GM18870 (cell line): Measurements from ENCODE around the gene ANXA11.

ENCODE experiments used
- ATAC-seq: cut with Tn5 transposase; IDR thresholded peaks from one replicate; pipeline ENCODE4 v1.9.1; 2021; ENCODE audit warnings: moderate library complexity; ENCODE audit not compliant: unreplicated experiment

The ANXA11 gene

GRCh38 chr10:80167471-80168161, 37.7 kb downstream of the ANXA11 start:
- ATAC-seq, result no peak

DNA sequence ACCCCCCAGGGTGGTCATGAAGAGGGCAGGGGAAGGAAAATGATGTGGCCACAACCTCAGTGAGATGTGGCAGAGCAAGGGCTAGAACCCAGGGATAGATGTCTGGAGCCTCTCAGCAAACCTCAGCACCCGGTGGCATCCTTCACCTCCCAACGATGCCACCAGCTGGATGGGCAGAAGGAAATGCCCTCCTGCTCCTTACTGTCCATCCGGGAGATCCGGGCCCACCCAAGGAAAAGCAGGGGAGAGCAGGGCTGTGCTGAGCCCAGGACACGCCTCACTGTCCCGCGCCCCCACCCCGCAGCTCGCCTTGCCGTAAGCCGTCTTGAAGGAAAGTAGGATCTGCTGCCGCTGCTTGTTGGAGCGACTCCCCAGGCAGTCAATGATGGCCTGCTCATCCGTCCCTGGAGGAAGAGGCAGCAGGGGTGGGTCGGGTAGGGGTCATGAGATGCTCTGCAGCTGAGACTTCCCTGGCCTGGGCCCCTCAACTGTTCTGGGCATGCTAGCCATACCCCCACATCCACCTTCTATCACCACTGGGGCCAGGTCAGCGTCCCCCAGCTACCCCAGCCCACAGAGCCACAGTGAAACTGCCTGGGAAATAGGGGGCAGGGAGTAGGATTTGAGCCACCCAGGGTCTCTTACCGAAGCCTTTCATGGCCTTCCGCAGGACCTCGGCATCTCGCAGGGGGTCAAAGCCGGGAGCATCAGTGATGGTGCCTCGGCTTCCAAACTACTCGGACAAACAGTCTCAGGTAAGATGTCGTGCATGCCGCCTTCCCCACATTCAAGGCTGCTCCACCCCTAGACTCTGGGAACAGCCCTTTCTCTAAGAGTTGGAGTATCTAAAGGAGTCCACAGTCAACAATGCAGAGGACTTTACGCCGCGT, 38.5 kb downstream of the ANXA11 start:
- ATAC-seq, result no peak

DNA sequence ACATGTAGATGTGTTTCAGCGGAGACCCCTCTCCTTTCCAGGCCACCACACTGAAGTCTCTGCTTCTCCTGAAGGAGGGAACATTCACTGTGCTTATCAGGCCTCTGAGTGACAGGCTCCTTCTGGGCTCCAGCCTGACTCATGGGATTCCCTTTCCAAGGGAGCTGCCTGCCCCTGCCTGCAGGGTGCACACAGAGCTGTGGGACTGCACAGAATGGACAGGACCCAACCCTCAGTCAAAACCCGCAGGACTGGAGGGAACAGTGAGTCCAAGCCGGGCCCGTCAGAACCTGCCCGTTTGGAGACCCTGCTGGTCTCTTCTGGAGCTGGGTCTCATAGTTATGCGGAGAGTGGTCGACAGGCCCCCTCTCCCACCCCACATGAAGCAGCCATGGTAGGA, 40.2 kb downstream of the ANXA11 start:
- ATAC-seq, result no peak

- no peak for ATAC-seq
Observed at GRCh38 chr10:80164596-80164995, 40.7 kb downstream of the ANXA11 start.

GRCh38 chr10:80163741-80164341, 41.5 kb downstream of the ANXA11 start:
- ATAC-seq, result no peak

DNA sequence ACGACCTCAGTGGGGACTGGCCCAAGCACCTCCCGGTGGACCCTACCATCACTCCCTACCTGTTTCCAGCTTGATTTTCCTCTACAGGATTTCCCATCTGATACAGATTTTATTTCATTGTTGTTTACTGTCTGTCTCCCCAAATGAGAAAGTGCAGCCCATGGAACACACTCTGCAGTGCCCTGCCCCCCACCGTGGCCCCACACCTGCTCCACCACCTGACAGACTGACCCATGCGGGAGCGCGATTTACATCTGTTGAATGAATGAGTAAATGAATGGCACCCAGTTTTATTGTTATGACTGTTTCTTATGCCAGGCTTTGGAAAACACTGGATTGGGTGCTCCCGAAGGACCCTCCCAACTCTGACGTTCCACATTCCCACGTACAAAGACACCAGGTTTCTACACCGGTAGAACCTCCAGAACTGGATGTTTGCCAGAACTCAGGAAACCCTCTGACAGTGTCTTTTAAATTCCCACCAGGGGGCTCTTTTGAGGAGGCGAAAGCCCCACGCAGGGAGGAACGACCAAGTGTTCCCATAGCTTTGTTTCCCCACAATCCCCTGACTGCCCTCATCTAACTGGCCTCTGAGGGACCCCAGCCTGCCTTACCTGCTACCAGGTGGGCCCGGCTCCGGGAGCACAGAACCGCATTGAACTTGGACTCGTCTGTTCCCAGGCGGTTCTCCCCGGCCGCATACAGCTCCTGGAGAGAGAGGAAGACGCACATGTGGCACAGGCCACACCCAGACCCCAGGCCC, 43.8 kb downstream of the ANXA11 start:
- ATAC-seq, result no peak

DNA sequence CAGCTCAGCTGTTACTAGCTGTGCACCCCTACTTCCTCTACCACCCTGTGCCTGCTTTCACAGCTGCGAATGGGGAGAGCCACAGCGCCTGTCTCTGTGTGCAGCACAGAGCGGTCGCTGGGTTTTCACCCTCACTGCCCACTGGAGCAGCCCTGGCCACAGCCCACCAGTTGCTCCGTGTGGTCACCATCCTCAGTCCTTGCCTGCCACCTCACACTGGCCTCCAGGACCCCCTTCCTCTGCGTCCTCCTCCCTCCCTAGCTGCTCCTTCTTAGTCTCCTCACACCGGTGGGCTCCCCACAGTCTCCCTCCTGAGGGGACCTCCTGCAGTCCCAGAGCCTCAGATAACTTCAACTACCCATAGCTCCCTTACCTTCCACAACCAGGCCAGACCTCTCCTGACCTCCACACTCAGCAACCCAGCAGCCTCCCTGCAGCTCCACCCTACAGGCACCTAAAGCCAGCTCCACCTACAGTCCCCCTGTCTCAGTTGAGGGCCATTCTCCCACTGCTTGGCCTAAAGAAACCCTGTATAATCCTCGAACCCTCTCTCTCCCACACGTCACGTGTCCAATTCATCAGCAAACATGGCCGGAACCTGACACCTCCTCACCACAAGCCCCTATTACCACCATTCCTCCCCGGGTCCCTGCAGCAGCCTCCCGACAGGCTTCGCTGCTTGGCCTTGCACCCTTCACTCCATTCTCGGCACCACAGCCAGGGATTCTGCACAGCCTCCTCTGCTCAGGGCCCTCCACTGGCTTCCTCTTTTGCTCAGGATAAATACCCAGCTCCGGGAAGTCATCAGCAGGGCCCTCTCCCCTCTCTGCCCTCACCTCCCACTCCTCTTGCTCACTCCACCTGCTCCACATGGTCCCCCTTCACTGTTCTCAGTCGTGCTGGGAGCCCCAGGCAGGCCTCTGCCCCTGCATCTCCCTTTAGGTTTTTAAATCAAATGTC, 44.7 kb downstream of the ANXA11 start:
- no peak for ATAC-seq

- ATAC-seq, result no peak
Observed at GRCh38 chr10:80159166-80159873, 46.0 kb downstream of the ANXA11 start.

DNA sequence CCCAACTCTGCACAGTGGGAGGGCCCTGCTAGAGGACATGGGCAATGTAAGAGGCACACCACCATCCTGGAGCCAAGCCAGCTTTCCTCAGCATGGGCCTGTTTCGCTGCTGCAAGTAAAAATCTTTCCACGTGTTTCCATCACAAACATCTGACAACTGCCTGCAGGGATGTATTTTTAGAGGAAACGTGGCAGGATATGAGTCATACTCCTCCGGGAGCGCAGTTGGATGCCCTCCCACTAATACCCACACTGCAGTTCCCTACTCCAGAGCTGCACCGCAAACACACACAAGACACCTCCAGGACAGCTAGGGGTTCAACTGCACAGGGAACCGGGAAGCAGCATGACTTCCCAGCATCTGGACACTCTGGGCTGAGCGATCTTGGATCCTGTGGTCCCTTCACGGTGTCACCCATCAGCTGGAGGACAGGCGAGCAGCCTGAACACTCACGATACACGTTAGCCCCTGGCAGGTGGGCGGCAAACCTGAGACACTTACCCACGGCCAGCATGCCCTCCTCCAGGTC, 46.7 kb downstream of the ANXA11 start:
- no peak for ATAC-seq

DNA sequence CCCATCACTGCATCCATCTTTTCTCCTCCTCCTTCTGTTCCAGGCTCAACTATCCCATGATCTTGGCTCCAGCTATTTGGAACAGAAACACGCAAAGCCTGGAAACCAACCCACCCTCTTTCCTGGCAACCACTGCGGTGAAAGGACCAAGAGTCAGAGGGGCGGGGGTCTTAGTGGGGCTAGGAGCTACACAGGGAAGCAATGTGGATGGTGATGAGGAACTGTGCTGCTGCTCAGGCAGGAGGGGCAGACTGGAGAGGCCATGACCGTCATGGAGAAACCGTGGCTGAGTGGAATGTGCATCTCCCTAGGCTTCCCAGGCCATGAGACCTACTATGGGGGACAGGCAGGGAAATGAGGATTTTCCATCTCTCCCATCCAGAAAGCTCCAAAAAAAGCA, 47.2 kb downstream of the ANXA11 start:
- ATAC-seq, result no peak

GRCh38 chr10:80157561-80157960, 47.8 kb downstream of the ANXA11 start:
- no peak for ATAC-seq

DNA sequence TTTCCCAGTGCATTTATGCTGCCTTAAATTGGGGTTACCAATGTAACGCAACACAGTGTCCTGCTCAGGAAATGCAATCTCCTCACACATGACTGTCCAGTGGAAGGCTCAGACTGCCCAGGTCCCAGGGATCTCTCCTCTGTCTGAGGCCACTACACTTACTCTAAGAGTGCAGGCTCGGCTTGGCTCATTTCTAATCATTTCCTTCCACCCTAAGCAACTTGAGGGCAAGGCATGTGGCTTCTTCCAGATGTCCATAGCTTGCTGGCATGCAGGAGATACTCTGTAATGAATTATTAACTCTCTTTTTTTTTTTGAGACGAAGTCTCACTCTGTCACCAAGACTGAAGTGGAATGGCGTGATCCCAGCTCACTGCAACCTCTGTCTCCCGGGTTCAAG, 49.1 kb downstream of the ANXA11 start:
- no peak for ATAC-seq

- ATAC-seq, result no peak
Observed at GRCh38 chr10:80155696-80156215, 49.6 kb downstream of the ANXA11 start.

GRCh38 chr10:80154978-80155695, 50.2 kb downstream of the ANXA11 start:
- no peak for ATAC-seq

GRCh38 chr10:80154626-80154977, 50.7 kb downstream of the ANXA11 start:
- ATAC-seq, result no peak

- no peak for ATAC-seq
Observed at GRCh38 chr10:80153460-80153859, 51.9 kb downstream of the ANXA11 start.

GRCh38 chr10:80152820-80153219, 52.5 kb downstream of the ANXA11 start:
- ATAC-seq, result no peak

GRCh38 chr10:80150172-80150571, 55.2 kb downstream of the ANXA11 start:
- no peak for ATAC-seq
